GM12874 (cell line): ENCODE measurements around the gene IL18RAP.

Source experiments
- CTCF ChIP-seq: IDR thresholded peaks from 2 replicates; pipeline ENCODE4 v1.5.1; 2011; ENCODE audit warnings: low read depth, mild to moderate bottlenecking, control low read depth, low read length, moderate library complexity; ENCODE audit not compliant: insufficient read depth

IL18RAP gene

DNA sequence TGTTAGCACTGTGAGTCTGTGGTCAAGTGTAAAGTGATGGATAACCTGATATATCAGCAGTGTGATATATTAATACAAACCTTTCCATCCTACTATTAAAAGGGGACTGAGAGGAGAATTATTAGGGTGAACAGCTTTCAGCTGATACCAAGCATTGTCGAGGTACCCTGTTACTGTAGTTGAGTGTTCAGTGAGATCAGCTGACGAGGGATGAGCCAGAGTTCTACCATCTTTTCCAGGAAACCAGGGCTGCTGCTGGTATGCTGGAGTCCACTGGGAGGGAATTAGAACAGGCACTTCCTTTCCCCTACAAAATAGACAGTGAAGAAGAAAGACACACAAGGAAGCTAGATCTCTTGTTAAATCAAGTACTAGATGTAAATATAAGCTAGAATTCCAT, 408 bp downstream of the IL18RAP start:
- no peak for TF ChIP-seq CTCF

GRCh38 chr2:102424754-102425153, 1.8 kb downstream of the IL18RAP start:
- TF ChIP-seq CTCF: no peak

- TF ChIP-seq CTCF: no peak
Observed at GRCh38 chr2:102425441-102426132, 2.6 kb downstream of the IL18RAP start.

- TF ChIP-seq CTCF: no peak
Observed at GRCh38 chr2:102427249-102427648, 4.3 kb downstream of the IL18RAP start.

DNA sequence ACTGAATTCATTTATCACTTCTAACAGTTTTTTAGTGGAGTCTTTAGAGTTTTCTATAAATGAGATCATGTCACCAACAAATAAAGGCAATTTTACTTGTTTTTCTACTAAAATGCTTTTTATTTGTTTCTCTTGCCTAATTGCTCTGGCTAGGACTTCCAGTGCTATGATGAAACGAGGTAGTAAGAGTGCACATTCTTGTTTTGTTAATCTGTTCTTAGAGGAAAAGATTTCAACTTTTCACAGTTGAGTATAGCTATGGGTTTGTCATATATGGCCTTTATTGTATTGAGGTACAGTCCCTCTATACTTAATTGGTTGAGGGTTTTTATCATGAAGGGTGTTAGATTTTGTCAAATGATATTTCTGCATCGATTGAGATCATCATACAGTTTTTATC, 5.6 kb downstream of the IL18RAP start:
- TF ChIP-seq CTCF: no peak

- no peak for TF ChIP-seq CTCF
Observed at GRCh38 chr2:102432386-102432785, 9.4 kb downstream of the IL18RAP start.

DNA sequence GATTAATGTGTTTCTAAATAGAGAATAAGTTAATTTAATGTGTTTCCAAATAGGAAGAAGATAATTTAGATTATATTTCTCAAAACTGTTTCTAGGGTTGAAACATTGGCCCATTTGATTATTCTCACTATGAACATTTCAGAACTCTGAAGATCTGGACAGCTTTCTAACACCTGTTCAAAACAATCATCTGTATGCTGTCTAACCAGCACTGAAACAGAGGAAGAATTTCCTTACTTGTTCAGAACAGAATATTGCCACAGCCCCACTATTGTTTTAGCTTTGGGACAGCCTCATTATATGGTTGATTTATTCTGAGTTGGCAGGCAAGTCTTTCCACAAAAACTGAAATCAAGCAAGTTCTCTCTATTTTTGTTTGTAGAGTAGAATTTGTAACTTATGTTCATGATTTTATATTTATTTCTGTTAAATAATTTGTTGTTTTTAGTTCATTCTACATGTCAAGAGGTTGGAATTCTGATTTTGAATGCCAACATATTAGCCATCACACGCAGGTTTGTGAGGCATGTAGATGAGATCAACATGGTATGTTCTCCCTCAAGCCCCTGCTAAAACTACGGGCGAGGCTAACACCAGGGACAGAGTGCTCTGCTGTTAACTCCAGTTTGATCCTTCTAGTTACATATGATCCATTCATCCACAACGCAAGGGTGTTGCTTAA, 11.2 kb downstream of the IL18RAP start:
- TF ChIP-seq CTCF: no peak
